AG04449 (cell line): Measurements from ENCODE around the gene PUM1.
"Not testable (repeated sequence)": the region's sequence is repeated elsewhere in the genome, so short reads cannot be mapped to it uniquely, and the experiment has no call there.

Experiments
- CTCF ChIA-PET: fragments of 350-600 bp; formaldehyde crosslinking; extraction: SDS; loops from one replicate; lab custom pipeline; 2021; ENCODE audit warnings: antibody characterized with exemption; lab: Yijun Ruan, JAX
- POLR2A ChIA-PET: fragments of 400-600, 350-600 bp; formaldehyde crosslinking; extraction: SDS; loops from one replicate; lab custom pipeline; 2020; ENCODE audit warnings: antibody characterized with exemption, inconsistent platforms; lab: Yijun Ruan, JAX
- DNase-seq: peaks from one replicate; pipeline ENCODE4 v3.0.0-alpha.2; 2010; ENCODE audit warnings: low read depth, low spot score
- H3K4me3 ChIP-seq: 2 replicates; pipeline ENCODE4 v1.5.1; 2011; ENCODE audit warnings: low read depth, mild to moderate bottlenecking, control low read depth, low read length
- TF ChIP-seq, protein P1 (sequence below): IDR thresholded peaks from one replicate; pipeline ENCODE4 v1.5.1; 2011; ENCODE audit warnings: mild to moderate bottlenecking, moderate library complexity, low read length, control low read depth, inconsistent platforms; ENCODE audit not compliant: insufficient read depth; ENCODE audit errors: missing control alignments

PUM1 gene

DNA sequence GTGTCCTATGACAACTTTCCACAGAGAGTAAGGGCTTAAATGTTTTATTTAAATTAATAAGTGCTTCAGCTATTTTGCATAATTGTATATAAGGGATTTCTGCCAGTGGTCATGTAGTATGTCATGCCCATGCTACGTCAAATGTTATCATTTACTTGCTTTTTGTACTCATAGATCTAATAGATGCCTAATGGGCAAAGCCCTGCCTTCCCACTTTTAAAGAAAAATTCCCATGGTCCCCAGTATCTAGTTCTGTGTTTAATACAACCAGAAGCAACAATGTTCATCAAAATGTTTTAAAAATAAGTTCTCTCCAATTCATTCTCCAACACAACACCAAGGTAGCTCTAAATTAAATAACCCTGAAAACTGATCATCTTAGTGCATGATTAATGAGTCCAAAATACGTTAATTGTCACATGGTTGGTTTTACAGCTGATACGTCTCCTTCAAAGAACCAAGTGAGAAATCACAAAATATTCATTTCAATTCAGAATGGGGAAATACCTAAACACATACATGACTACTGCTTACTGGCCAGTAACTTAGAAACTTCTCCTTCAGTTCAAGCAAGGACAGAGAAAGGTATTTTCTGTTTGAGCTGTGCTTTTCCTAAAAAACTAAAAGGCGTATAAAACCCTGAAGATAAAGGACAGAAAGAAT is 107.8 kb downstream of the PUM1 start:
- ChIA-PET CTCF (interaction anchor here (0.9 to 1.3 kb wide), 4 partner anchors 18 to 176 kb away, joined by 3 to 6 read pairs (median 4); no protein-coding TSS in a partner anchor), POLR2A (interaction anchor here (0.7 kb wide), 1 partner anchor 230 kb away, joined by 3 read pairs; no protein-coding TSS in a partner anchor)
- DNase-seq = no peak
- H3K4me3 ChIP-seq = no peak overlapping the region
- TF ChIP-seq, protein P1, sequence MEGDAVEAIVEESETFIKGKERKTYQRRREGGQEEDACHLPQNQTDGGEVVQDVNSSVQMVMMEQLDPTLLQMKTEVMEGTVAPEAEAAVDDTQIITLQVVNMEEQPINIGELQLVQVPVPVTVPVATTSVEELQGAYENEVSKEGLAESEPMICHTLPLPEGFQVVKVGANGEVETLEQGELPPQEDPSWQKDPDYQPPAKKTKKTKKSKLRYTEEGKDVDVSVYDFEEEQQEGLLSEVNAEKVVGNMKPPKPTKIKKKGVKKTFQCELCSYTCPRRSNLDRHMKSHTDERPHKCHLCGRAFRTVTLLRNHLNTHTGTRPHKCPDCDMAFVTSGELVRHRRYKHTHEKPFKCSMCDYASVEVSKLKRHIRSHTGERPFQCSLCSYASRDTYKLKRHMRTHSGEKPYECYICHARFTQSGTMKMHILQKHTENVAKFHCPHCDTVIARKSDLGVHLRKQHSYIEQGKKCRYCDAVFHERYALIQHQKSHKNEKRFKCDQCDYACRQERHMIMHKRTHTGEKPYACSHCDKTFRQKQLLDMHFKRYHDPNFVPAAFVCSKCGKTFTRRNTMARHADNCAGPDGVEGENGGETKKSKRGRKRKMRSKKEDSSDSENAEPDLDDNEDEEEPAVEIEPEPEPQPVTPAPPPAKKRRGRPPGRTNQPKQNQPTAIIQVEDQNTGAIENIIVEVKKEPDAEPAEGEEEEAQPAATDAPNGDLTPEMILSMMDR = no peak

DNA sequence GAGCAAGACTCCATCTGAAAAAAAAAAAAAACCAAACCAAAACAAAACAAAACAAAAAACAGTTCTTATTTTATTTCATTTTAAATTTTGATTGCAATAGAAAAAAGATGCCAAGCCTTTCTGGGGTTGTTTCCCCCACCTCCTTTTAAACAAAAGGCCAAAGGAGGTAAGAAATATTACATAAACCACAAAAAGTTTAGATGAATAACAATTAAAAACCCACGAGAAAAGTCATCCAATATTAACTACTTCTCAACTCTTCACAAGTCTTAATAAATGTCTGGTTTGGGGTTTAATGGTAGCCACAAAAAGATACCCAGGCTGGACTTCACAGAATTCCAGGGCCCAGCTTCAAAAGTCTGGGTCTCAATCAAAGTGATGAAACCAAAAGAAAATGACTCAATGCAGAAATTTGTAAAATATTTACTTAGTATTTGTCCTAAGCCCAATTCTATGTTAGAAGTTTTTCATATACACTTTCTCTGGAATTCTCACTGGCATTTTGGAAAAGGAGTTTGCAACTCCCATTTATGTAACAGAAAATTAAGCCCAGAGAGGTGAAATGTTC is 110.0 kb downstream of the PUM1 start:
- H3K4me3 ChIP-seq = no peak overlapping the region
- ChIA-PET CTCF (no interaction called here), POLR2A (no interaction called here)
- TF ChIP-seq, protein P1 = no peak
- no peak for DNase-seq

DNA sequence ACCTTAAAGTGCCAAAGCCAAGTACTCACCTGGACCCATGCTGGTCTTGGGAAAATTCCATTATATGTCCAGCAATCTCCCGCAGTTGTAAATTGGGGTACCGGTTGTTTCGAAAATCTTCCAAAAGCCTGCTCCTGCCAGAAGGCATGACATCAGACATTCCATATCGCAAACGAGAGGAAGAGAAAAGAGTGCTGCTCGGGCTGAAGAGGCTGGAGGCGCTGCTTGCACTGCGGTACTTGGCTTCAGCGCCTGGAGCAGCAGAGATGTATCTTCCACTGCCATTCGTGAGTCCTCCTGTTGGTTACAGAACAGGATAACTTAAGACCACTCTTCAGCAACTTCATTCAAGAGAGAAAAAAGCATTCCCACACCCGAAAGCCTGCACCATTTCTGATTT is 111.8 kb downstream of the PUM1 start:
- no peak overlapping the region for H3K4me3 ChIP-seq
- ChIA-PET CTCF (interaction anchor here (2.1 kb wide), 1 partner anchor 171 kb away, joined by 7 read pairs; no protein-coding TSS in a partner anchor), POLR2A (no interaction called here)
- no peak for DNase-seq
- TF ChIP-seq, protein P1 = no peak

DNA sequence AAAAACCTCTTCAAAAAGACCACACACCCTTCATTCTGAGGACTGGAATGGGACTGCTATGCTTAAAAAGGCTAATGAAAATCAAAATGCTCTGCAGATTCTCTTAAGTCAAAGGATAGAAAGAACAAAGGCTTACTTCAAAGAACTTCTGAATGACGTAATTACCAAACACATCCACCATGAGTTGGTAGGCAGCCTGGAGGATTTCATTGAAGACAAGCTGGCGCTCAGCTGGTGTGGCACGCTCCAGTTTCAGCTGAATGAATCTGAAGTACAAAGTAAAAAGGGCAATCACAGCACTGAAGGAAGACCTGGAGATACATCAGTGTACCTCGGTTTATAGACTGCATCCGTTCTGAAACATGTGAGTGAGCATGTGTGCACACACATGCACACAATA is 113.4 kb downstream of the PUM1 start:
- no peak overlapping the region for H3K4me3 ChIP-seq
- ChIA-PET CTCF (interaction anchor here (0.6 to 2.1 kb wide), 3 partner anchors 10 to 169 kb away, joined by 3 to 7 read pairs (median 4); no protein-coding TSS in a partner anchor), POLR2A (no interaction called here)
- TF ChIP-seq, protein P1 = no peak
- no peak for DNase-seq

DNA sequence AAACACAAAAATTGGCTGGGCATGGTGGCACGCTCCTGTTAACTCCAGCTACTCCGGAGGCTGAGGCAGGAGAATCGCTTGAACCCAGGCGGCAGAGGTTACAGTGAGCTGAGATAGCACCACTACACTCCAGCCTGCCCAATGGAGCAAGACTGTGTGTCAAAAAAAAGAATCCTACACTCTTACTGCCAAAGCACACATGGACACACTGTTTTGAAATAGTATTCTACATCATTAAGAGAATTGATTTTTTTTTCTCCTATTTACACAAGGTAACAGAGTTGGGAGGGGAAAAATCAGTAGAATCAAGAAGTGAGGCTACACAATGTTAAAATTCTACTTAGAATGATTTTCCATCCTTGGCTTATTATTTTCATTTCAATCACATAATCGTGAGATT is 114.8 kb downstream of the PUM1 start:
- H3K4me3 ChIP-seq = no peak overlapping the region
- POLR2A ChIA-PET = no interaction called here
- no peak for DNase-seq
- TF ChIP-seq, protein P1 = no peak
- CTCF ChIA-PET = no interaction called here

DNA sequence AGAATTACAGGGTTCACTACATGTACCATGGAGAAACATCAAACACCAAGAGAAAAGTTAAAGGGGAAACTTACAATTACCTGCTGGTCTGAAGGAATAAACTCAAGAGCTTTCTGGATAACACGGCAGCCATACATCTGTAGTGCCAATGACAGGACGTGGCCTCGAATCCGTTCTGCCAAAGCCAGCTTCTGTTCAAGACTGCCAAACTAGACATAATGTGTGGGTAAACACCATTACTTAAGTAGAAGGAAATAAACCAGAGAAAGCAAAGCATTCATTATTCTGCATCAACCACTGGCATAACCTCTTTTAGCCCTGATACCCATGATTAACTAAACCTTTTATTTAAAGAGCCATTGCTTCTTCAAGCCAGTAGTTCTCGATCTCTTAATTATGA is 115.5 kb downstream of the PUM1 start:
- TF ChIP-seq, protein P1 = no peak
- DNase-seq = no peak
- ChIA-PET POLR2A (no interaction called here), CTCF (interaction anchor here (1.0 kb wide), 1 partner anchor 13 kb away, joined by 3 read pairs; no protein-coding TSS in a partner anchor)
- H3K4me3 ChIP-seq = no peak overlapping the region

DNA sequence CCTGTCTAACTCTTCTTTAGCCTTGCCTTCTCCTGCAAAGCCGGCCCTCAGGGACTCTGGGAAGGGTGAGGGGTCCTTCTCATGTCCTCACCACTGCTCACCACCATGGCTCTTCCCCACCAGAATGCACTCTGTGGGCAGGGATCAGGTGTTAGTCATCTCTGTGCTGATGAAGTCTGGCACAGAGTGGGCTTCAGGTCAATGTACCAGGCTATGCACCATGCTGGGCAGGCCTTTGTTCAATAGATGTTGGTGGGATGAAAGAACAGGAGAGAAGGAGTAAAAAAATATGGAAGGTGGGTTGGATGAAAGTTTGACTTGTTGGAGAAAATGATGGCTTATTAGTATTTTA is 116.1 kb downstream of the PUM1 start:
- DNase-seq, POLR2A ChIA-PET, H3K4me3 ChIP-seq: not testable (repeated sequence)
- CTCF ChIA-PET = interaction anchor here (1.0 to 1.5 kb wide), 3 partner anchors 14 to 20 kb away, joined by 3 to 5 read pairs (median 4); no protein-coding TSS in a partner anchor

DNA sequence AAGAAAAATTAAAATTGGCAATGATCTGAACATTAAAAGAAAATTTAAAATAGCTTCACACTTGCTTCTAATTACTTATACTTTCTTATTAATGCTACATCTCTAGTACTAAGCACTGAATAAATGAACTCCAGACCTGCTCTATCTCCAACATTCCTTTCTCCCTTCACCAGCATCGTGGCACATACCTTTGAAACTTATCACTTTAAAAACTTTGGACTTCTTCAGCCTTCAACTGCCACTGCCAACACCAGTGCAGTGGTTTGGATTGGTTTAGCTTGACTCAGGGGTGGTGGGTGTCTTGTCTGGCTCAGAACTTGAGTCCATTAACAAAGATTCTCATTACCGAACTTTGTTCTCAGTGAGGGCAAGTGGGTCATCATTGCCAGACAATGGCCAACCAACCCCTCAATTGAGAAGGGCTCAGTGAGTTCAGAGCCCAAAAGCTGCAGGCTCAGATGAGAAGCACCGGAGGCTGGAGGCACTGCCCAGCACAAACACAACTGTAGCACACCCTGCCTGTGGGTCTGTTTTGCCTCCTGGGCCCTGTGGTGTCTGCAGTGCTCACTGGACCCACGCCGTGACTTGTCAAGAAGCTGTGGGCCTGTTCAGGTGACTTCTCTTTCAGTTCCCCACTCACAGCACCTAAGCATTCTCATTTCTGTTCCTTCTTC is 116.6 kb downstream of the PUM1 start:
- CTCF ChIA-PET = interaction anchor here (0.9 to 1.5 kb wide), 6 partner anchors 14 to 148 kb away, joined by 3 to 7 read pairs (median 4); no protein-coding TSS in a partner anchor
- DNase-seq, H3K4me3 ChIP-seq, POLR2A ChIA-PET: not testable (repeated sequence)
